Measurements from ENCODE around the gene FBXO21. TPM values are rescaled to one million over a fixed set of nuclear protein-coding genes. Genes with fewer than 3 reads are reported as not detected.
A peak's percentile ranks its signal among the peaks of the same experiment; 100 is the strongest.

The FBXO21 gene
- total RNA-seq, 1 experiment from 2014 or later, result 230 TPM

DNA sequence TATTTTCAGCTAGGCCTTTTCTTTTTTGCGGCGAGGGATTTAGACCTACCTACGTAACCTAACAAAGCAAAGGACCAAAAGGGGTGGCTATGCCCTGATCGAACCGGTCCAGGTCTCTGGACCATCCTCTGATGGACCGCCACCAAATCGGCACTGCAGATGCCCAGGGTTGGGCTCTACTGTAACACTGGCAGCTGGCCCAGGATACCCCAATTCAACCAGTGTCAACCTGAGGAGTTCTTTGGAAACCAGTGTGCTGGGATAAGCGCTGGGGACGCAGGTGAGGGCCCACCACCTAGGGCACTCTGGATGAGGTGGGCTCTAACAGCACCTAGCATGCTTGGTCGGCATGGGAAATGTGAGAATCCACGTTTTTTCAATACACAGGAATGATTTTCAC, 32.2 kb downstream of the FBXO21 start:
- Histone ChIP-seq H3K9me2 (replicated peaks; ENCODE audit: low read length) (no peaks in the 10 kb centered on the region), H3K27me3 (ENCODE audit: low read length) (no peaks in the 10 kb centered on the region), H3K36me3 (ENCODE audit: low read depth, low read length) (peaks cover 77% of the 10 kb centered on the region), H3K4me2 (ENCODE audit: low read length) (no peak overlapping the region), H3F3A (ENCODE audit: low read length, unreplicated experiment) (no peaks in the 10 kb centered on the region), H3K9ac (ENCODE audit: low read length) (no peak overlapping the region), H3K4me1 (ENCODE audit: insufficient read depth, low read length) (no peaks in the 10 kb centered on the region), H2AFZ (ENCODE audit: low read length) (no peak overlapping the region), H3K27ac (ENCODE audit: low read length) (no peak overlapping the region), H3K4me3 (ENCODE audit: low read length) (no peak overlapping the region), H3K9me3 (ENCODE audit: low read length) (no peaks in the 10 kb centered on the region), H3K79me2 (ENCODE audit: low read length) (no peaks in the 10 kb centered on the region), H4K20me1 (ENCODE audit: low read length) (no peaks in the 10 kb centered on the region)
- CTCF ChIA-PET, result no interaction called here
- TF ChIP-seq EZH2 (IDR thresholded peaks at IDR 0.05; ENCODE audit: low read length, unreplicated experiment) (no peak), CTCF (conservative IDR thresholded peaks at IDR 0.05; ENCODE audit: low read depth, low read length) (no peak), EZH2phosphoT487 (IDR thresholded peaks at IDR 0.05; ENCODE audit: borderline replicate concordance, low read length) (no peak)
- ATAC-seq (no peak), DNase-seq (no peak)
- POLR2A ChIA-PET (ENCODE audit: unreplicated experiment), result no interaction called here
- intact Hi-C loops (cut with micrococcal nuclease), result no loop called here
- BruUV-seq (replicated peaks), result no TSS peak

GRCh38 chr12:117155278-117156060, 34.8 kb downstream of the FBXO21 start:
- TF ChIP-seq EZH2 (IDR thresholded peaks at IDR 0.05; ENCODE audit: low read length, unreplicated experiment), result no peak
- peak; percentile 97 for TF ChIP-seq CTCF (conservative IDR thresholded peaks at IDR 0.05; ENCODE audit: low read depth, low read length)
- H4K20me1 ChIP-seq (ENCODE audit: low read length), result no peaks in the 10 kb centered on the region
- no peaks in the 10 kb centered on the region for H3K9me2 ChIP-seq (replicated peaks; ENCODE audit: low read length)
- H2AFZ ChIP-seq (ENCODE audit: low read length), result no peak overlapping the region
- H3K27me3 ChIP-seq (ENCODE audit: low read length), result no peaks in the 10 kb centered on the region
- no peak overlapping the region for H3K4me2 ChIP-seq (ENCODE audit: low read length)
- no peaks in the 10 kb centered on the region for H3F3A ChIP-seq (ENCODE audit: low read length, unreplicated experiment)
- no peaks in the 10 kb centered on the region for H3K4me1 ChIP-seq (ENCODE audit: insufficient read depth, low read length)
- no peak overlapping the region for H3K9ac ChIP-seq (ENCODE audit: low read length)
- no peak overlapping the region for H3K4me3 ChIP-seq (ENCODE audit: low read length)
- no peaks in the 10 kb centered on the region for H3K9me3 ChIP-seq (ENCODE audit: low read length)
- BruUV-seq (replicated peaks), result no TSS peak
- intact Hi-C loops (cut with micrococcal nuclease), result no loop called here
- ATAC-seq (peak; percentile 96), DNase-seq (peak; percentile 91)
- ChIA-PET CTCF (no interaction called here), POLR2A (ENCODE audit: unreplicated experiment) (no interaction called here)
- H3K79me2 ChIP-seq (ENCODE audit: low read length), result no peaks in the 10 kb centered on the region
- no peak overlapping the region for H3K27ac ChIP-seq (ENCODE audit: low read length)
- peaks cover 74% of the 10 kb centered on the region for H3K36me3 ChIP-seq (ENCODE audit: low read depth, low read length)
